ENCODE data around the gene GPATCH1. TPM values are rescaled to one million over a fixed set of nuclear protein-coding genes. Genes with fewer than 3 reads are reported as not detected.

GPATCH1 gene
- total and polyA plus RNA-seq, 2 of the 13 experiments (the other 11 are each of a cell fraction or from before 2014, with no cell fraction given): 6.8 to 6.9 TPM

GRCh38 chr19:33134571-33135041 lies 53.6 kb downstream of the GPATCH1 start:
- Histone ChIP-seq H4K20me1 (ENCODE audit: insufficient read depth, low read length) (no peaks in the 10 kb centered on the region), H3K4me1 (ENCODE audit: insufficient read depth, low read length) (peaks cover 12% of the 10 kb centered on the region), H2AFZ (ENCODE audit: low read length) (no peak overlapping the region), H3K9me3 (ENCODE audit: low read length) (no peaks in the 10 kb centered on the region), H3K9ac (ENCODE audit: insufficient read depth, low read depth, low read length) (no peak overlapping the region), H3K79me2 (ENCODE audit: insufficient read depth, low read length) (no peaks in the 10 kb centered on the region), H3K36me3 (replicated peaks in 1 of 2; ENCODE audit: control insufficient read depth in 1 of 2, insufficient read depth in 2 of 2, low read length in 2 of 2) (peaks cover 0 to 10% of the 10 kb centered on the region in 2 experiments; a peak in 1 of 5 replicates), H3K27ac (ENCODE audit: extremely low read length, insufficient read depth, low read length) (no peak overlapping the region), H3K27me3 (ENCODE audit: control insufficient read depth in 1 of 2, insufficient read depth in 2 of 2, low read length in 2 of 2) (peaks cover 0 to 3% of the 10 kb centered on the region in 2 experiments; a peak in 1 of 5 replicates), H3K4me3 (replicated peaks in 1 of 3; ENCODE audit: insufficient read depth in 1 of 3, low read depth in 2 of 3, low read length in 3 of 3) (no peak overlapping the region), H3K4me2 (ENCODE audit: low read depth, low read length) (no peak overlapping the region)
- no peak for ATAC-seq
- TF ChIP-seq CCDC6 (CRISPR knock-in tag; IDR thresholded peaks at IDR 0.05): no peak
- no peak for TF ChIP-seq ATRX (CRISPR knock-in tag; IDR thresholded peaks at IDR 0.05; ENCODE audit: borderline replicate concordance)
- TF ChIP-seq ZNF326 (CRISPR knock-in tag; IDR thresholded peaks at IDR 0.05; ENCODE audit: borderline replicate concordance): no peak
- TF ChIP-seq HNRNPLL (IDR thresholded peaks at IDR 0.05; ENCODE audit: low read depth, low read length, poor library complexity, severe bottlenecking): no peak
- TF ChIP-seq HNRNPUL1 (IDR thresholded peaks at IDR 0.05; ENCODE audit: low read depth, low read length): no peak
- TF ChIP-seq ZNF501 (CRISPR knock-in tag; IDR thresholded peaks at IDR 0.05): no peak
- no peak for TF ChIP-seq DNMT3B (CRISPR knock-in tag; conservative IDR thresholded peaks at IDR 0.05)
- FAIRE-seq: no peak
- no peak for DNase-seq (ENCODE audit: low spot score)
- ChIA-PET CTCF (ENCODE audit: low intra/inter-chr PET ratio, low total read pairs) (no interaction called here), POLR2A (no interaction called here)
- BruUV-seq (replicated peaks): no TSS peak
- intact Hi-C loops (cut with micrococcal nuclease; ENCODE audit: unreplicated experiment) (no loop called here), in situ Hi-C loops (cut with HindIII; ENCODE audit: extremely low pct_ligation_motif_present, low pct_unique_long_range_greater_than_20kb) (loop anchor here (25.0 kb wide), 1 partner anchor 447 kb away; the partner anchor contains the start of genes ANKRD27, NUDT19 and RGS9BP)
- 57% methylated on average over 21 of the region's 38 CpGs for WGBS (ENCODE audit: low lambda C conversion rate)

- Histone ChIP-seq H3K36me3 (replicated peaks in 1 of 2; ENCODE audit: control insufficient read depth in 1 of 2, insufficient read depth in 2 of 2, low read length in 2 of 2) (no peaks in the 10 kb centered on the region), H3K4me2 (ENCODE audit: low read depth, low read length) (no peak overlapping the region), H3K27me3 (ENCODE audit: control insufficient read depth in 1 of 2, insufficient read depth in 2 of 2, low read length in 2 of 2) (peaks cover 0 to 3% of the 10 kb centered on the region in 2 experiments; a peak in 3 of 5 replicates), H3K79me2 (ENCODE audit: insufficient read depth, low read length) (no peaks in the 10 kb centered on the region), H3K4me1 (ENCODE audit: insufficient read depth, low read length) (peaks cover 3% of the 10 kb centered on the region), H3K4me3 (replicated peaks in 1 of 3; ENCODE audit: insufficient read depth in 1 of 3, low read depth in 2 of 3, low read length in 3 of 3) (no peak overlapping the region; a peak in 1 of 6 replicates), H3K9me3 (ENCODE audit: low read length) (no peaks in the 10 kb centered on the region), H3K9ac (ENCODE audit: insufficient read depth, low read depth, low read length) (no peak overlapping the region), H2AFZ (ENCODE audit: low read length) (no peak overlapping the region), H4K20me1 (ENCODE audit: insufficient read depth, low read length) (no peaks in the 10 kb centered on the region), H3K27ac (ENCODE audit: extremely low read length, insufficient read depth, low read length) (no peak overlapping the region)
- in situ Hi-C loops (cut with HindIII; ENCODE audit: extremely low pct_ligation_motif_present, low pct_unique_long_range_greater_than_20kb): loop anchor here (25.0 kb wide), 1 partner anchor 452 kb away; the partner anchor contains the start of genes ANKRD27, NUDT19 and RGS9BP
- WGBS (ENCODE audit: low lambda C conversion rate): 4% methylated on average over 2 of the region's 4 CpGs
- ATAC-seq (peak; percentile 76), FAIRE-seq (no peak), DNase-seq (ENCODE audit: low spot score) (no peak)
- ChIA-PET CTCF (ENCODE audit: low intra/inter-chr PET ratio, low total read pairs) (no interaction called here), POLR2A (no interaction called here)
- intact Hi-C loops (cut with micrococcal nuclease; ENCODE audit: unreplicated experiment): no loop called here
- TF ChIP-seq HNF4G (IDR thresholded peaks at IDR 0.05; ENCODE audit: borderline replicate concordance, low read depth, low read length) (no peak), HNF4G (CRISPR knock-in tag; IDR thresholded peaks at IDR 0.05; ENCODE audit: borderline replicate concordance, low read depth) (no peak), ZNF263 (CRISPR knock-in tag; IDR thresholded peaks at IDR 0.05) (0 out of 2 replicates have a peak, but pooled peaks have one; percentile 23), ZNF296 (CRISPR knock-in tag; conservative IDR thresholded peaks at IDR 0.05) (no peak), ZNF256 (CRISPR knock-in tag; conservative IDR thresholded peaks at IDR 0.05) (no peak)
- no TSS peak for BruUV-seq (replicated peaks)
Observed at GRCh38 chr19:33139165-33139564, 58.2 kb downstream of the GPATCH1 start.
